Panc1 (cell line): Measurements from ENCODE around the gene CAMP.

Experiments used
- CTCF ChIP-seq: fragments of 450-650 bp; IDR thresholded peaks from 2 replicates; pipeline ENCODE4 v1.5.1; 2017; ENCODE audit warnings: mild to moderate bottlenecking
- POLR2AphosphoS5 ChIP-seq: IDR thresholded peaks from 2 replicates; pipeline ENCODE4 v1.6.1; 2012; ENCODE audit warnings: mild to moderate bottlenecking, low read depth, low read length, moderate library complexity
- SIN3A ChIP-seq: IDR thresholded peaks from 2 replicates; pipeline ENCODE4 v1.6.1; 2012; ENCODE audit warnings: low read depth, mild to moderate bottlenecking, low read length, moderate library complexity, borderline replicate concordance; ENCODE audit not compliant: insufficient read depth
- TCF7L2 ChIP-seq: IDR thresholded peaks from 2 replicates; pipeline ENCODE4 v1.6.1; 2011; ENCODE audit warnings: mild to moderate bottlenecking, low read depth, low read length, inconsistent platforms
- TF ChIP-seq, protein P1 (sequence below), 2 experiments: IDR thresholded peaks; 2 replicates each; pipeline ENCODE4 v1.6.1; 2011 to 2012; ENCODE audit warnings: low read depth in 2 of 2, control low read depth in 1 of 2, low read length in 1 of 2, mild to moderate bottlenecking in 1 of 2, moderate library complexity in 1 of 2; ENCODE audit not compliant: insufficient read depth in 1 of 2

DNA sequence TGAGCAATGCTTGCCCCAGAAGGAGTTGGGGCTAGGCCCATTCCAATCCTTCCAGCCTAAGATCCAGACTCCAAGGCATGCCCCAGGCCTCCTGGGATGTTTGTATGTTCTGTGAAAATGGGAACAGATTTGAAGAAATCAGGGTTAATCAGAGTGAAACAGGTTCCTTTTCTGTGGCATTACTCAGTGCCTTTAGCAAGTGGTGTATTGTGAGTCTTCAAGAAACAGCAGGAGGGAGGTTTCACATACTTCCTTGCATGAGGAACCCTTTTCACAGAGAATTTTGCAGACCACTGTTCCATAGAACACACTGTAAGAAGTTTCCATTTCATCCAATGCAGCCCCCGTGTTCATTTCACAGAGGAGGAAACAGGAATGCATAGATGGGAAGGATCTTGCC, 26.7 kb upstream of the CAMP start:
- TF ChIP-seq CTCF (no peak), POLR2AphosphoS5 (no peak), SIN3A (no peak), TCF7L2 (no peak)
- TF ChIP-seq, protein P1, sequence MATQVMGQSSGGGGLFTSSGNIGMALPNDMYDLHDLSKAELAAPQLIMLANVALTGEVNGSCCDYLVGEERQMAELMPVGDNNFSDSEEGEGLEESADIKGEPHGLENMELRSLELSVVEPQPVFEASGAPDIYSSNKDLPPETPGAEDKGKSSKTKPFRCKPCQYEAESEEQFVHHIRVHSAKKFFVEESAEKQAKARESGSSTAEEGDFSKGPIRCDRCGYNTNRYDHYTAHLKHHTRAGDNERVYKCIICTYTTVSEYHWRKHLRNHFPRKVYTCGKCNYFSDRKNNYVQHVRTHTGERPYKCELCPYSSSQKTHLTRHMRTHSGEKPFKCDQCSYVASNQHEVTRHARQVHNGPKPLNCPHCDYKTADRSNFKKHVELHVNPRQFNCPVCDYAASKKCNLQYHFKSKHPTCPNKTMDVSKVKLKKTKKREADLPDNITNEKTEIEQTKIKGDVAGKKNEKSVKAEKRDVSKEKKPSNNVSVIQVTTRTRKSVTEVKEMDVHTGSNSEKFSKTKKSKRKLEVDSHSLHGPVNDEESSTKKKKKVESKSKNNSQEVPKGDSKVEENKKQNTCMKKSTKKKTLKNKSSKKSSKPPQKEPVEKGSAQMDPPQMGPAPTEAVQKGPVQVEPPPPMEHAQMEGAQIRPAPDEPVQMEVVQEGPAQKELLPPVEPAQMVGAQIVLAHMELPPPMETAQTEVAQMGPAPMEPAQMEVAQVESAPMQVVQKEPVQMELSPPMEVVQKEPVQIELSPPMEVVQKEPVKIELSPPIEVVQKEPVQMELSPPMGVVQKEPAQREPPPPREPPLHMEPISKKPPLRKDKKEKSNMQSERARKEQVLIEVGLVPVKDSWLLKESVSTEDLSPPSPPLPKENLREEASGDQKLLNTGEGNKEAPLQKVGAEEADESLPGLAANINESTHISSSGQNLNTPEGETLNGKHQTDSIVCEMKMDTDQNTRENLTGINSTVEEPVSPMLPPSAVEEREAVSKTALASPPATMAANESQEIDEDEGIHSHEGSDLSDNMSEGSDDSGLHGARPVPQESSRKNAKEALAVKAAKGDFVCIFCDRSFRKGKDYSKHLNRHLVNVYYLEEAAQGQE (IDR thresholded peaks at IDR 0.05; ENCODE audit: insufficient read depth in 1 of 2, low read depth in 2 of 2, low read length in 1 of 2), result no peak
